A673 (cell line): ENCODE data around the gene PIP5K1A. TPM values are rescaled to one million over a fixed set of nuclear protein-coding genes. Genes with fewer than 3 reads are reported as not detected.

Experiments used
- BruUV-seq: library from RNA; stranded (reverse); fragments of 400-500 nt; replicated peaks from 2 replicates; lab custom pipeline; 2021; lab: Mats Ljungman, UMichigan
- CTCF ChIA-PET: fragments of 300-600 bp; sonication (Branson Sonifier 250); formaldehyde crosslinking; loops from one replicate; lab custom pipeline; 2022; ENCODE audit warnings: antibody characterized with exemption; lab: Charles Lee
- POLR2A ChIA-PET: fragments of 300-600 bp; sonication (Branson Sonifier 250); formaldehyde crosslinking; loops from one replicate; lab custom pipeline; 2022; ENCODE audit warnings: antibody characterized with exemption; ENCODE audit not compliant: low non-redundant PET; lab: Charles Lee
- DNase-seq: peaks from one replicate; pipeline ENCODE4 v3.0.0-alpha.2; 2015; ENCODE audit warnings: low spot score
- H3K27ac ChIP-seq: fragments of 200-600 bp; sonication (generic); 2 replicates; pipeline ENCODE4 v1.5.1; 2016; ENCODE audit warnings: mixed run types, low read depth, mild to moderate bottlenecking, mixed read lengths, antibody characterized with exemption, low read length; ENCODE audit not compliant: poor library complexity, severe bottlenecking
- H3K27me3 ChIP-seq: fragments of 200-600 bp; sonication (generic); replicated peaks from 2 replicates; pipeline ENCODE4 v1.6.1; 2017; ENCODE audit warnings: mixed run types, low read depth, mild to moderate bottlenecking, mixed read lengths, antibody characterized with exemption, low read length; ENCODE audit not compliant: insufficient read depth, poor library complexity
- H3K36me3 ChIP-seq: fragments of 200-600 bp; sonication (generic); 2 replicates; pipeline ENCODE4 v1.6.1; 2016; ENCODE audit warnings: mixed run types, mild to moderate bottlenecking, mixed read lengths, antibody characterized with exemption, low read length; ENCODE audit not compliant: insufficient read depth, poor library complexity, severe bottlenecking
- H3K4me1 ChIP-seq: fragments of 200-600 bp; sonication (generic); 2 replicates; pipeline ENCODE4 v1.6.1; 2017; ENCODE audit warnings: mixed run types, mild to moderate bottlenecking, mixed read lengths, antibody characterized with exemption, low read length; ENCODE audit not compliant: insufficient read depth, poor library complexity, severe bottlenecking
- H3K4me3 ChIP-seq: fragments of 200-600 bp; sonication (generic); 2 replicates; pipeline ENCODE4 v1.5.1; 2016; ENCODE audit warnings: low read depth, mixed run types, mild to moderate bottlenecking, mixed read lengths, low read length; ENCODE audit not compliant: poor library complexity, severe bottlenecking
- H3K9me3 ChIP-seq: fragments of 200-600 bp; sonication (generic); 2 replicates; pipeline ENCODE4 v1.6.1; 2016; ENCODE audit warnings: mixed run types, low read depth, mild to moderate bottlenecking, mixed read lengths, antibody characterized with exemption, low read length; ENCODE audit not compliant: poor library complexity, severe bottlenecking
- CTCF ChIP-seq: fragments of 300-800, 200-600 bp; sonication (generic); conservative IDR thresholded peaks from 2 replicates; pipeline ENCODE4 v1.5.1; 2017; ENCODE audit warnings: low read depth, mild to moderate bottlenecking, antibody characterized with exemption, low read length, moderate library complexity, mixed read lengths
- EZH2 ChIP-seq: fragments of 200-600 bp; sonication (generic); IDR thresholded peaks from 2 replicates; pipeline ENCODE4 v1.6.1; 2017; ENCODE audit warnings: borderline replicate concordance, low read depth, mild to moderate bottlenecking, mixed read lengths, antibody characterized with exemption, low read length; ENCODE audit not compliant: poor library complexity, severe bottlenecking
- intact Hi-C: fragments of 100-400 bp; cut with micrococcal nuclease; formaldehyde crosslinking; loops from one replicate; pipeline ENCODE4 v1.10.0; 2022; ENCODE audit not compliant: unreplicated experiment
- total RNA-seq: library from RNA; stranded (reverse); gene quantifications from 2 replicates; pipeline ENCODE4 v1.2.3, GENCODE V29; 2021

Gene PIP5K1A
- total RNA-seq, 1 experiment from 2014 or later: 115 TPM

GRCh38 chr1:151165738-151166504 is 32.4 kb upstream of the PIP5K1A start, which contains the start of the genes LYSMD1 and SCNM1:
TSS of gene LYSMD1 (minus strand) at chr1:151165902. CDS start at chr1:151165258, 644 bp downstream.
TSS of gene SCNM1 (plus strand) at chr1:151166144. CDS start at chr1:151166153, 9 bp downstream.
- ChIA-PET POLR2A (no interaction called here), CTCF (interaction anchor here (0.5 to 1.6 kb wide), 2 partner anchors 66 to 116 kb away, joined by 3 to 9 read pairs; no protein-coding TSS in a partner anchor)
- H3K9me3 ChIP-seq: no peaks in the 10 kb centered on the region
- TSS peak; percentile 77 for BruUV-seq
- H3K27ac ChIP-seq: peak within 1 kb of the TSS; percentile 81
- peaks cover 23% of the 10 kb centered on the region for H3K36me3 ChIP-seq
- intact Hi-C loops: no loop called here
- peak within 1 kb of the TSS; percentile 73 for H3K4me3 ChIP-seq
- no peaks in the 10 kb centered on the region for H3K27me3 ChIP-seq
- peak; percentile 100 for DNase-seq
- H3K4me1 ChIP-seq: peaks cover 13% of the 10 kb centered on the region
- TF ChIP-seq CTCF (no peak), EZH2 (no peak)

GRCh38 chr1:151166505-151166956 is 31.8 kb upstream of the PIP5K1A start:
- H3K4me3 ChIP-seq: peak overlapping the region; percentile 73
- BruUV-seq: no TSS peak
- no peaks in the 10 kb centered on the region for H3K9me3 ChIP-seq
- ChIA-PET CTCF (interaction anchor here (0.5 to 0.9 kb wide), 2 partner anchors 67 to 115 kb away, joined by 3 read pairs; no protein-coding TSS in a partner anchor), POLR2A (no interaction called here)
- peaks cover 13% of the 10 kb centered on the region for H3K4me1 ChIP-seq
- no peak for TF ChIP-seq EZH2
- no peak for TF ChIP-seq CTCF
- no peaks in the 10 kb centered on the region for H3K27me3 ChIP-seq
- peak overlapping the region; percentile 81 for H3K27ac ChIP-seq
- H3K36me3 ChIP-seq: peaks cover 21% of the 10 kb centered on the region
- peak; percentile 21 for DNase-seq
- intact Hi-C loops: no loop called here

GRCh38 chr1:151167116-151167515 is 31.2 kb upstream of the PIP5K1A start:
- Histone ChIP-seq H3K36me3 (peaks cover 20% of the 10 kb centered on the region), H3K27me3 (no peaks in the 10 kb centered on the region), H3K9me3 (no peaks in the 10 kb centered on the region), H3K4me1 (peaks cover 13% of the 10 kb centered on the region), H3K4me3 (peak overlapping the region; percentile 73), H3K27ac (no peak overlapping the region)
- TF ChIP-seq CTCF (no peak), EZH2 (no peak)
- DNase-seq: no peak
- intact Hi-C loops: no loop called here
- BruUV-seq: no TSS peak
- ChIA-PET POLR2A (no interaction called here), CTCF (interaction anchor here (0.9 kb wide), 1 partner anchor 67 kb away, joined by 3 read pairs; no protein-coding TSS in a partner anchor)
